Measurements from ENCODE around the gene PRPF31.

The PRPF31 gene

DNA sequence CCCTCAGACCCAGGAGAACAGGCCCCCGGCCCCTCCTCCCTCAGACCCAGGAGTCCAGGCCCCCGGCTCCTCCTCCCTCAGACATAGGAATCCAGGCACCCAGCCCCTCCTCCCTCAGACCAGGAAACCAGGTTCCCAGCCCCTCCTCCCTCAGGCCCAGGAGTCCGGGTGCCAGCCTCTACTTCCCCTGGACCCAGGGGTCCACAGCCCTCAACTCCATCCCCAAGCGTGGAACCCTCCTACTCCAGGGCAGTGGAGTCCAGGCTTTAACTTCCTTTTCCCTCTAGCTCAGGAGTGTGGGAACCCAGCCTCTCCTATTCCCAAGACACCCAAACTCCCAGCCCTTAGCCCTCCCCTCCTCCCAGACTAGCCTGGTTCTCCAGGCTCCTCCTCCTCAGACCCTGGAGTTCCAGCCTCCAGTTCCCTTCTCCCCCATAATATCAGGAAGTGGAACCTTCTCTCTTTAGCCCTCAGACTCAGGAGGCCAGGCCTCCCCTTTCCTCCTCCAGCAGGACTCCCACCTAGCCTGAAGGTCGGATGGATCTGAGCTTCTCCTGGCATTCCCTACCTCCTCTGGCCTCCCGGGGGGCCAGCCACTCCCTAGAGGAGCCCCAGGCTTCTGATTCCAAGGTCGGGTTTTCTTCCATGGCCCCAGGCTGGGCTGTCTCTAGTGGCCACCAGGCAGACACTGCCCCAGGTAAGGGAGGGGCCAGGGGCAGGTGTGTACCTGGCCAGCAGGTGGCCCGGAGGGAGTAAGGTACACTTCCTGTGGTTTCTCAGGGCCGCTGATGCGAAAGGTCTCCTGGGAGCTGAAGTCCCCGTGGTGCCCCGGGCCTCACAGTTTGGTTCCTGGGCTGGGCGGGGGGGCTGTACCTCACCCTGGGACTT is 57.2 kb downstream of the PRPF31 start, which contains the start of gene TMC4:
TSS of gene TMC4 (minus strand) at position 690 of the 888 bp plus-strand sequence. CDS start at position 647, 43 bp downstream.
- H3K9ac ChIP-seq (ENCODE audit: low read depth, low read length, poor library complexity, severe bottlenecking), result no peak within 1 kb of the TSS
- no peak within 1 kb of the TSS for H3K4me3 ChIP-seq (ENCODE audit: low read length, poor library complexity, severe bottlenecking)

GRCh38 chr19:54173359-54173699 is 57.8 kb downstream of the PRPF31 start:
- Histone ChIP-seq H3K9me2 (replicated peaks; ENCODE audit: low read depth, low read length) (no peaks in the 10 kb centered on the region), H3K9me3 (ENCODE audit: insufficient read depth, low read depth, low read length) (no peaks in the 10 kb centered on the region), H2AFZ (ENCODE audit: low read length) (no peak overlapping the region), H3K4me1 (ENCODE audit: insufficient read depth, low read length, poor library complexity, severe bottlenecking) (no peaks in the 10 kb centered on the region), H3K4me3 (ENCODE audit: low read length, poor library complexity, severe bottlenecking) (no peak overlapping the region), H3F3A (ENCODE audit: low read depth) (no peaks in the 10 kb centered on the region), H4K20me1 (ENCODE audit: insufficient read depth, low read length, poor library complexity, severe bottlenecking) (no peaks in the 10 kb centered on the region), H3K36me3 (ENCODE audit: insufficient read depth, low read length) (no peaks in the 10 kb centered on the region), H3K79me2 (ENCODE audit: insufficient read depth, low read length) (no peaks in the 10 kb centered on the region), H3K4me2 (ENCODE audit: low read depth, low read length, poor library complexity, severe bottlenecking) (no peak overlapping the region), H3K9ac (ENCODE audit: low read depth, low read length, poor library complexity, severe bottlenecking) (no peak overlapping the region), H3K27me3 (ENCODE audit: insufficient read depth, low read length, poor library complexity, severe bottlenecking) (no peaks in the 10 kb centered on the region)
- no peak for TF ChIP-seq EZH2phosphoT487 (IDR thresholded peaks at IDR 0.05; ENCODE audit: borderline replicate concordance)
- TF ChIP-seq, protein P1, sequence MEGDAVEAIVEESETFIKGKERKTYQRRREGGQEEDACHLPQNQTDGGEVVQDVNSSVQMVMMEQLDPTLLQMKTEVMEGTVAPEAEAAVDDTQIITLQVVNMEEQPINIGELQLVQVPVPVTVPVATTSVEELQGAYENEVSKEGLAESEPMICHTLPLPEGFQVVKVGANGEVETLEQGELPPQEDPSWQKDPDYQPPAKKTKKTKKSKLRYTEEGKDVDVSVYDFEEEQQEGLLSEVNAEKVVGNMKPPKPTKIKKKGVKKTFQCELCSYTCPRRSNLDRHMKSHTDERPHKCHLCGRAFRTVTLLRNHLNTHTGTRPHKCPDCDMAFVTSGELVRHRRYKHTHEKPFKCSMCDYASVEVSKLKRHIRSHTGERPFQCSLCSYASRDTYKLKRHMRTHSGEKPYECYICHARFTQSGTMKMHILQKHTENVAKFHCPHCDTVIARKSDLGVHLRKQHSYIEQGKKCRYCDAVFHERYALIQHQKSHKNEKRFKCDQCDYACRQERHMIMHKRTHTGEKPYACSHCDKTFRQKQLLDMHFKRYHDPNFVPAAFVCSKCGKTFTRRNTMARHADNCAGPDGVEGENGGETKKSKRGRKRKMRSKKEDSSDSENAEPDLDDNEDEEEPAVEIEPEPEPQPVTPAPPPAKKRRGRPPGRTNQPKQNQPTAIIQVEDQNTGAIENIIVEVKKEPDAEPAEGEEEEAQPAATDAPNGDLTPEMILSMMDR (conservative IDR thresholded peaks at IDR 0.05; ENCODE audit: low read length), result no peak

More for the DNA sequence above, 57.2 kb downstream of the PRPF31 start, which contains the start of gene TMC4:
- Histone ChIP-seq H3K9me3 (ENCODE audit: insufficient read depth, low read depth, low read length) (no peaks in the 10 kb centered on the region), H4K20me1 (ENCODE audit: insufficient read depth, low read length, poor library complexity, severe bottlenecking) (no peaks in the 10 kb centered on the region), H3K9me2 (replicated peaks; ENCODE audit: low read depth, low read length) (no peaks in the 10 kb centered on the region), H3F3A (ENCODE audit: low read depth) (no peaks in the 10 kb centered on the region), H3K36me3 (ENCODE audit: insufficient read depth, low read length) (no peaks in the 10 kb centered on the region), H3K4me2 (ENCODE audit: low read depth, low read length, poor library complexity, severe bottlenecking) (no peak within 1 kb of the TSS), H3K27me3 (ENCODE audit: insufficient read depth, low read length, poor library complexity, severe bottlenecking) (no peaks in the 10 kb centered on the region), H2AFZ (ENCODE audit: low read length) (no peak within 1 kb of the TSS), H3K79me2 (ENCODE audit: insufficient read depth, low read length) (no peaks in the 10 kb centered on the region), H3K4me1 (ENCODE audit: insufficient read depth, low read length, poor library complexity, severe bottlenecking) (no peaks in the 10 kb centered on the region)
- TF ChIP-seq, protein P1 (conservative IDR thresholded peaks at IDR 0.05; ENCODE audit: low read length), result 0 out of 2 replicates have a peak, but pooled peaks have one; percentile 11
- TF ChIP-seq EZH2phosphoT487 (IDR thresholded peaks at IDR 0.05; ENCODE audit: borderline replicate concordance), result no peak

DNA sequence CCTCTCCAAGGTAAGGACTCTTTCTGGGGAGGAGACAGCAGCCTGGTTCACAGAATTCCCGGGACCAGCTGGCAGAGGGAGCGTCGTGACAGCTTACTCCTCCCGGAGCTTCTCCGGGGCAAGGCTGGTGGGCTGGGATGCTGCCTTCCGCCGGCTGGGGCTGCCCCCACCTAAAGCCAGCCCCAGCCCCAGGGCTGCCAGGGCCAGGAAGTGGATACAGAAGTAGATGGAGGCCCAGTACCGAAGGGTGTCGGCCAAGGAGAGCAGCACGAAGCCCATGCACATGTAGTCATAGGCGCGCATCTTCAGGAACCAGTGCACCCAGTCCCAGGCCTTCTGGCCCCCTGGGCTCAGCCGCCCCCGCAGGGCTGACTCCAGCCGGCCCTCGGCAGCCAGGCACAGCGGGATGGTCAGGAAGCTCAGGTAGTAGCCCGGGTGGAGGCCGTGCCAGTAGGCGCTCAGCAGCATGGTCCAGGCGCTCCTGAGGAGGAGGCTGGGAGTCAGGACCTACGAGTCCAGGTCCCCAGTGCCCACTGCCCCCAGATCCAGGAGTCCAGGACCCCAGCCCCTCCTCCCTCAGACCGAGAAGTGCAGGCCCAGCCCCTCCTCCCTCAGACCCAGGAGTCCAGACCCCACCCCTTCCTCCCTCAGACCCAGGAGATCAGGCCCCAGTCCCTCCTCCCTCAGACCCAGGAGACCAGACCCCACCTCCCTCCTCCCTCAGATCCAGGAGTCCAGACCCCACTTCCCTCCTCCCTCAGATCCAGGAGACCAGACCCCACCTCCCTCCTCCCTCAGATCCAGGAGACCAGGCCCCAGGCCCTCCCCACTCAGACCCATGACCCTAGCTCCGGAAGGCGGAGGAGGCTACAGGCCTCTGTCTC is 58.6 kb downstream of the PRPF31 start:
- Histone ChIP-seq H2AFZ (ENCODE audit: low read length) (no peak overlapping the region), H3K9ac (ENCODE audit: low read depth, low read length, poor library complexity, severe bottlenecking) (no peak overlapping the region), H4K20me1 (ENCODE audit: insufficient read depth, low read length, poor library complexity, severe bottlenecking) (peaks cover under 1% of the 10 kb centered on the region), H3K27me3 (ENCODE audit: insufficient read depth, low read length, poor library complexity, severe bottlenecking) (no peaks in the 10 kb centered on the region), H3K79me2 (ENCODE audit: insufficient read depth, low read length) (no peaks in the 10 kb centered on the region), H3K36me3 (ENCODE audit: insufficient read depth, low read length) (no peaks in the 10 kb centered on the region; the same call in 1 of the 2 replicates), H3K4me3 (ENCODE audit: low read length, poor library complexity, severe bottlenecking) (no peak overlapping the region), H3K4me2 (ENCODE audit: low read depth, low read length, poor library complexity, severe bottlenecking) (no peak overlapping the region), H3K9me2 (replicated peaks; ENCODE audit: low read depth, low read length) (no peaks in the 10 kb centered on the region), H3F3A (ENCODE audit: low read depth) (no peaks in the 10 kb centered on the region), H3K9me3 (ENCODE audit: insufficient read depth, low read depth, low read length) (no peaks in the 10 kb centered on the region), H3K4me1 (ENCODE audit: insufficient read depth, low read length, poor library complexity, severe bottlenecking) (no peaks in the 10 kb centered on the region)
- no peak for TF ChIP-seq EZH2phosphoT487 (IDR thresholded peaks at IDR 0.05; ENCODE audit: borderline replicate concordance)
- TF ChIP-seq, protein P1 (conservative IDR thresholded peaks at IDR 0.05; ENCODE audit: low read length), result no peak

Data from Loucy (cell line).